HEK293 (cell line): Measurements from ENCODE around the gene ETNK2.

ENCODE experiments used
- CTCF ChIP-seq: fragments of 450-650 bp; formaldehyde crosslinking; IDR thresholded peaks from 2 replicates; pipeline ENCODE4 v1.5.1; 2016; ENCODE audit warnings: missing biosample characterization, missing genetic modification characterization
- FEZF1 ChIP-seq: fragments of 450-650 bp; formaldehyde crosslinking; IDR thresholded peaks from 2 replicates; pipeline ENCODE4 v1.5.1; 2016; ENCODE audit warnings: missing biosample characterization, missing genetic modification characterization
- GLI2 ChIP-seq: fragments of 450-650 bp; formaldehyde crosslinking; IDR thresholded peaks from 2 replicates; pipeline ENCODE4; 2017; ENCODE audit warnings: missing biosample characterization, missing genetic modification characterization, low read depth, borderline replicate concordance
- YY1 ChIP-seq: fragments of 450-650 bp; formaldehyde crosslinking; IDR thresholded peaks from 2 replicates; pipeline ENCODE4 v1.5.1; 2018; ENCODE audit warnings: missing biosample characterization, missing genetic modification characterization

GRCh38 chr1:204191456-204191855 lies 39.6 kb upstream of the ETNK2 start:
- TF ChIP-seq FEZF1 (no peak), YY1 (tag by site-specific recombination) (no peak), GLI2 (tag by site-specific recombination) (no peak), CTCF (tag by site-specific recombination) (no peak)
